GM12878 (cell line): Measurements from ENCODE around the gene CCNL2. TPM values are rescaled to one million over a fixed set of nuclear protein-coding genes. Genes with fewer than 3 reads are reported as not detected.
A peak's percentile ranks its signal among the peaks of the same experiment; 100 is the strongest.

Experiments used
- BCL3 ChIP-seq: IDR thresholded peaks from 2 replicates; pipeline ENCODE4 v1.6.1; 2011; ENCODE audit warnings: borderline replicate concordance, low read depth, mild to moderate bottlenecking, moderate library complexity, low read length; ENCODE audit not compliant: insufficient read depth, poor library complexity, severe bottlenecking
- BHLHE40 ChIP-seq, 2 experiments: fragments of 450-650 bp in 1 of 2; IDR thresholded peaks; 2 replicates each; pipeline ENCODE4 v1.6.1; 2011 to 2017; ENCODE audit warnings: low read depth in 2 of 2, borderline replicate concordance in 1 of 2, improper control_type of control experiment in 1 of 2, low read length in 1 of 2, mild to moderate bottlenecking in 1 of 2
- CHD2 ChIP-seq: IDR thresholded peaks from 2 replicates; pipeline ENCODE4 v1.6.1; 2011; ENCODE audit warnings: low read depth, low read length, improper control_type of control experiment, borderline replicate concordance
- CUX1 ChIP-seq: IDR thresholded peaks from 2 replicates; pipeline ENCODE4 v1.6.1; 2012; ENCODE audit warnings: improper control_type of control experiment, low read depth, low read length; ENCODE audit not compliant: insufficient replicate concordance
- EGR1 ChIP-seq, 2 experiments: IDR thresholded peaks; 1 replicate in 1 of 2; 2 replicates in 1 of 2; pipeline ENCODE4 v1.6.1; 2011 to 2012; ENCODE audit warnings: low read depth in 2 of 2, low read length in 2 of 2, borderline replicate concordance in 1 of 2, mild to moderate bottlenecking in 1 of 2, moderate library complexity in 1 of 2
- ESRRA ChIP-seq: IDR thresholded peaks from 2 replicates; pipeline ENCODE4 v1.6.1; 2012; ENCODE audit warnings: mild to moderate bottlenecking, low read length, improper control_type of control experiment
- NFYB ChIP-seq: IDR thresholded peaks from 2 replicates; pipeline ENCODE4 v1.6.1; 2011; ENCODE audit warnings: low read depth, mild to moderate bottlenecking, low read length, improper control_type of control experiment, moderate library complexity; ENCODE audit not compliant: insufficient read depth
- PAX5 ChIP-seq: IDR thresholded peaks from 2 replicates; pipeline ENCODE4 v1.6.1; 2011; ENCODE audit warnings: low read depth, low read length, borderline replicate concordance
- POLR2AphosphoS5 ChIP-seq: IDR thresholded peaks from 2 replicates; pipeline ENCODE4 v1.6.1; 2011; ENCODE audit warnings: mild to moderate bottlenecking, low read length, inconsistent platforms
- SIN3A ChIP-seq: IDR thresholded peaks from 2 replicates; pipeline ENCODE4 v1.6.1; 2012; ENCODE audit warnings: low read depth, low read length, improper control_type of control experiment
- SMAD1 ChIP-seq: fragments of 450-650 bp; IDR thresholded peaks from 2 replicates; pipeline ENCODE4 v1.6.1; 2018; ENCODE audit warnings: mild to moderate bottlenecking, low read depth; ENCODE audit not compliant: partially characterized antibody
- SMARCA5 ChIP-seq: fragments of 450-650 bp; IDR thresholded peaks from 2 replicates; pipeline ENCODE4 v1.6.1; 2017; ENCODE audit warnings: mild to moderate bottlenecking
- TBL1XR1 ChIP-seq: IDR thresholded peaks from 2 replicates; pipeline ENCODE4 v1.6.1; 2012; ENCODE audit warnings: low read depth, low read length, improper control_type of control experiment
- TCF12 ChIP-seq: IDR thresholded peaks from 2 replicates; pipeline ENCODE4 v1.6.1; 2011; ENCODE audit warnings: low read depth, mild to moderate bottlenecking, low read length
- WRNIP1 ChIP-seq: IDR thresholded peaks from 2 replicates; pipeline ENCODE4 v1.6.1; 2011; ENCODE audit warnings: low read depth, low read length, improper control_type of control experiment, borderline replicate concordance
- polyA plus RNA-seq, 11 experiments: library from polyadenylated mRNA; depleted of rRNA in 4 of 11; unstranded in 6 of 11; stranded (reverse) in 5 of 11; fragments of >200 nt; fragmentation: Nextera tagmentation in 4 of 11; fragmentation: Illumina TruSeq in 1 of 11; extraction: Ambion mirVana in 4 of 11; extraction: Trizol in 1 of 11; gene quantifications; 1 replicate in 1 of 11; 2 replicates in 10 of 11; pipeline versions ENCODE4 v1.2.1 to v1.2.3, GENCODE V29; 2011 to 2016; ENCODE audit warnings: inconsistent platforms in 2 of 11, missing spikeins in 2 of 11, low read depth in 1 of 11
- total RNA-seq, 4 experiments: library from RNA; depleted of rRNA in 3 of 4; stranded (reverse); fragments of >200 nt in 3 of 4; fragmentation: Illumina TruSeq in 1 of 4; extraction: Trizol in 1 of 4; gene quantifications; 2 replicates each; pipeline versions ENCODE4 v1.2.1 to v1.2.3, GENCODE V29; 2013 to 2021
- TF ChIP-seq, protein P1 (sequence below): IDR thresholded peaks from 2 replicates; pipeline ENCODE4 v1.6.1; 2011; ENCODE audit warnings: borderline replicate concordance, low read depth, mild to moderate bottlenecking, moderate library complexity, mixed read lengths, low read length; ENCODE audit not compliant: insufficient read depth; ENCODE audit errors: extremely low read length
- TF ChIP-seq, protein P2 (sequence below): fragments of 450-650 bp; IDR thresholded peaks from 2 replicates; pipeline ENCODE4 v1.6.1; 2017; ENCODE audit warnings: borderline replicate concordance

Gene CCNL2
- total and polyA plus RNA-seq, 10 of the 15 experiments (the other 5 are each of a cell fraction or from before 2014, with no cell fraction given) = 2.1 to 143 (median 101) TPM

- TF ChIP-seq CUX1 = no peak
- TF ChIP-seq POLR2AphosphoS5 = peak; percentile 96
- TF ChIP-seq SMARCA5 = 0 out of 2 replicates have a peak, but pooled peaks have one; percentile 44
- TF ChIP-seq BCL3 = peak; percentile 22
- TF ChIP-seq, protein P1, sequence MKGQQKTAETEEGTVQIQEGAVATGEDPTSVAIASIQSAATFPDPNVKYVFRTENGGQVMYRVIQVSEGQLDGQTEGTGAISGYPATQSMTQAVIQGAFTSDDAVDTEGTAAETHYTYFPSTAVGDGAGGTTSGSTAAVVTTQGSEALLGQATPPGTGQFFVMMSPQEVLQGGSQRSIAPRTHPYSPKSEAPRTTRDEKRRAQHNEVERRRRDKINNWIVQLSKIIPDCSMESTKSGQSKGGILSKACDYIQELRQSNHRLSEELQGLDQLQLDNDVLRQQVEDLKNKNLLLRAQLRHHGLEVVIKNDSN = peak; percentile 45
- peak; percentile 99 for TF ChIP-seq TBL1XR1
- no peak; the same call in 1 of the 2 replicates for TF ChIP-seq ESRRA
- no peak for TF ChIP-seq WRNIP1
- TF ChIP-seq TCF12 = peak; percentile 55
- 0 out of 2 replicates have a peak, but pooled peaks have one; percentile 53 for TF ChIP-seq PAX5
- TF ChIP-seq SMAD1 = no peak
- peak; percentile 47 to 82; a peak in 3 of 4 replicates for TF ChIP-seq BHLHE40 (IDR thresholded peaks at IDR 0.05; ENCODE audit: borderline replicate concordance in 1 of 2, low read depth in 2 of 2, low read length in 1 of 2)
- TF ChIP-seq, protein P2, sequence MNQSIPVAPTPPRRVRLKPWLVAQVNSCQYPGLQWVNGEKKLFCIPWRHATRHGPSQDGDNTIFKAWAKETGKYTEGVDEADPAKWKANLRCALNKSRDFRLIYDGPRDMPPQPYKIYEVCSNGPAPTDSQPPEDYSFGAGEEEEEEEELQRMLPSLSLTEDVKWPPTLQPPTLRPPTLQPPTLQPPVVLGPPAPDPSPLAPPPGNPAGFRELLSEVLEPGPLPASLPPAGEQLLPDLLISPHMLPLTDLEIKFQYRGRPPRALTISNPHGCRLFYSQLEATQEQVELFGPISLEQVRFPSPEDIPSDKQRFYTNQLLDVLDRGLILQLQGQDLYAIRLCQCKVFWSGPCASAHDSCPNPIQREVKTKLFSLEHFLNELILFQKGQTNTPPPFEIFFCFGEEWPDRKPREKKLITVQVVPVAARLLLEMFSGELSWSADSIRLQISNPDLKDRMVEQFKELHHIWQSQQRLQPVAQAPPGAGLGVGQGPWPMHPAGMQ = no peak
- TF ChIP-seq EGR1 (IDR thresholded peaks at IDR 0.05; ENCODE audit: borderline replicate concordance in 1 of 2, low read depth in 2 of 2, low read length in 2 of 2) = peak; percentile 35 to 71; a peak in 2 of 3 replicates
- peak; percentile 90 for TF ChIP-seq CHD2
- no peak for TF ChIP-seq NFYB
- TF ChIP-seq SIN3A = peak; percentile 70
These were observed 7.9 kb upstream of the CCNL2 start, which contains the start of gene MRPL20 (continued) for GRCh38 chr1:1406821-1407635.
